ENCODE data around the gene AQP11. TPM values are rescaled to one million over a fixed set of nuclear protein-coding genes. Genes with fewer than 3 reads are reported as not detected.

Gene AQP11
- total RNA-seq, 2 donors from 2014 or later = 1.6 TPM

- DNase-seq = no peak
- TF ChIP-seq, protein P1, sequence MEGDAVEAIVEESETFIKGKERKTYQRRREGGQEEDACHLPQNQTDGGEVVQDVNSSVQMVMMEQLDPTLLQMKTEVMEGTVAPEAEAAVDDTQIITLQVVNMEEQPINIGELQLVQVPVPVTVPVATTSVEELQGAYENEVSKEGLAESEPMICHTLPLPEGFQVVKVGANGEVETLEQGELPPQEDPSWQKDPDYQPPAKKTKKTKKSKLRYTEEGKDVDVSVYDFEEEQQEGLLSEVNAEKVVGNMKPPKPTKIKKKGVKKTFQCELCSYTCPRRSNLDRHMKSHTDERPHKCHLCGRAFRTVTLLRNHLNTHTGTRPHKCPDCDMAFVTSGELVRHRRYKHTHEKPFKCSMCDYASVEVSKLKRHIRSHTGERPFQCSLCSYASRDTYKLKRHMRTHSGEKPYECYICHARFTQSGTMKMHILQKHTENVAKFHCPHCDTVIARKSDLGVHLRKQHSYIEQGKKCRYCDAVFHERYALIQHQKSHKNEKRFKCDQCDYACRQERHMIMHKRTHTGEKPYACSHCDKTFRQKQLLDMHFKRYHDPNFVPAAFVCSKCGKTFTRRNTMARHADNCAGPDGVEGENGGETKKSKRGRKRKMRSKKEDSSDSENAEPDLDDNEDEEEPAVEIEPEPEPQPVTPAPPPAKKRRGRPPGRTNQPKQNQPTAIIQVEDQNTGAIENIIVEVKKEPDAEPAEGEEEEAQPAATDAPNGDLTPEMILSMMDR (IDR thresholded peaks at IDR 0.05) = no peak
- no peak for ATAC-seq
These were observed 68.7 kb downstream of the AQP11 start for GRCh38 chr11:77658213-77659013.

More at GRCh38 chr11:77658213-77659013, 68.7 kb downstream of the AQP11 start:
- H3K4me3 ChIP-seq = no peak overlapping the region
- H3K9me3 ChIP-seq = no peaks in the 10 kb centered on the region
- no peak overlapping the region for H3K27ac ChIP-seq
- WGBS, 2 donors = 76 to 81% methylated on average over 4 of the region's 4 CpGs
- intact Hi-C loops (cut with DNase I) = no loop called here
- H3K27me3 ChIP-seq = no peaks in the 10 kb centered on the region
- no peaks in the 10 kb centered on the region for H3K36me3 ChIP-seq (replicated peaks in 1 of 2; ENCODE audit: insufficient read depth in 1 of 2, low read depth in 2 of 2)
- H3K4me1 ChIP-seq = no peaks in the 10 kb centered on the region

Small RNAs within 50 kb of the gene (small RNA-seq; reads per million reads assigned to genes)
- gene RNU7-59P = not detected

Other genes with a start within 250 kb of the AQP11 start
- 10 to 100 TPM; 14.5 to 65.6 TPM for gene PAK1, start 115.9 kb upstream of the AQP11 start, total RNA-seq
- gene CLNS1A, start 47.8 kb downstream of the AQP11 start, total RNA-seq = 10 to 100 TPM; 44.1 to 81.7 TPM
- gene RSF1, start 230.8 kb downstream of the AQP11 start, total RNA-seq = 100 to 1,000 TPM in 1 of 2 donors, 10 to 100 TPM in 1; 18.2 to 129 TPM
- 10 to 100 TPM in 1 of 2 donors, 1 to 10 TPM in 1; 6.9 to 25.9 TPM for gene AAMDC, start 231.2 kb downstream of the AQP11 start, total RNA-seq